ENCODE data around the gene PODXL2. TPM values are rescaled to one million over a fixed set of nuclear protein-coding genes. Genes with fewer than 3 reads are reported as not detected.

PODXL2 gene, protein sequence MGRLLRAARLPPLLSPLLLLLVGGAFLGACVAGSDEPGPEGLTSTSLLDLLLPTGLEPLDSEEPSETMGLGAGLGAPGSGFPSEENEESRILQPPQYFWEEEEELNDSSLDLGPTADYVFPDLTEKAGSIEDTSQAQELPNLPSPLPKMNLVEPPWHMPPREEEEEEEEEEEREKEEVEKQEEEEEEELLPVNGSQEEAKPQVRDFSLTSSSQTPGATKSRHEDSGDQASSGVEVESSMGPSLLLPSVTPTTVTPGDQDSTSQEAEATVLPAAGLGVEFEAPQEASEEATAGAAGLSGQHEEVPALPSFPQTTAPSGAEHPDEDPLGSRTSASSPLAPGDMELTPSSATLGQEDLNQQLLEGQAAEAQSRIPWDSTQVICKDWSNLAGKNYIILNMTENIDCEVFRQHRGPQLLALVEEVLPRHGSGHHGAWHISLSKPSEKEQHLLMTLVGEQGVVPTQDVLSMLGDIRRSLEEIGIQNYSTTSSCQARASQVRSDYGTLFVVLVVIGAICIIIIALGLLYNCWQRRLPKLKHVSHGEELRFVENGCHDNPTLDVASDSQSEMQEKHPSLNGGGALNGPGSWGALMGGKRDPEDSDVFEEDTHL
- total RNA-seq (2014; rRNA removed; shearing (Covaris generic)) = 29.6 and 45.8 TPM in 2 replicates

- DNase-seq (ENCODE audit: low spot score) = no peak
Measured at GRCh38 chr3:127628788-127629466, at the start of gene PODXL2. Gene PODXL2, plus strand, starts transcription at chr3:127629185. Its CDS starts 35 bp downstream, at chr3:127629220.

GRCh38 chr3:127580327-127581060 lies 48.5 kb upstream of the PODXL2 start:
- DNase-seq (ENCODE audit: low spot score) = no peak

GRCh38 chr3:127584734-127585133 lies 44.3 kb upstream of the PODXL2 start:
- no peak for DNase-seq (ENCODE audit: low spot score)

GRCh38 chr3:127585163-127585812 lies 43.7 kb upstream of the PODXL2 start:
- no peak for DNase-seq (ENCODE audit: low spot score)

DNA sequence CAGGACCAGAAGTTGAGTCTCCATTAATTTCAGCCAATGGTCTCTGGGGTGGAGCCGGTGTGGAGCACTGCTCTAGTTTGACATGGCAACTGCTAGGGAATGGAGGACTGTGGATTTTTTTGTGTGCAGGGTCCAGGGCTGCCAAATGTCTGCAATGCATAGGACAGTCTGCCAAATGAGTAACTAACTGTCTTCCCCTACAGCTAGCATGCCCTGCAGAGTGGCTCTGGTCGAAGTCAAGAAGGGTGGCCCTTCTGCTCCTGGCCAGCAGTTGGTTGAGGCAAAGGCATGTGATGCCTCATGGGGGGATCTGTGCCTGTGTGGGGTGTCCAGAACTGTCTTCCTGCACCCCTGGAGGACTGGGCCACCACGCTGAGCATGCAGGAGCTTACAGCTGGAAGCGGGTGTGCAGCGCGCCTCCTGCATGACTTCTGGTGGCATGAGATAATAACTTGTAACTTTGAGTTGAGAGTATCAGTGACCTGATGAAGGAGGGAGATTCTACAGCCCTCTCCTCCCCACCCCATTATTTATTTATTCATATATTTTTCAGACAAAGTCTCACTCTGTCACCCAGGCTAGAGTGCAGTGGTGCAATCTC lies 43.1 kb upstream of the PODXL2 start:
- DNase-seq (ENCODE audit: low spot score) = no peak

GRCh38 chr3:127587876-127588275 lies 41.1 kb upstream of the PODXL2 start:
- no peak for DNase-seq (ENCODE audit: low spot score)

- peak; percentile 73 for DNase-seq (ENCODE audit: low spot score)
Measured at GRCh38 chr3:127588806-127589577, 40.0 kb upstream of the PODXL2 start.

DNA sequence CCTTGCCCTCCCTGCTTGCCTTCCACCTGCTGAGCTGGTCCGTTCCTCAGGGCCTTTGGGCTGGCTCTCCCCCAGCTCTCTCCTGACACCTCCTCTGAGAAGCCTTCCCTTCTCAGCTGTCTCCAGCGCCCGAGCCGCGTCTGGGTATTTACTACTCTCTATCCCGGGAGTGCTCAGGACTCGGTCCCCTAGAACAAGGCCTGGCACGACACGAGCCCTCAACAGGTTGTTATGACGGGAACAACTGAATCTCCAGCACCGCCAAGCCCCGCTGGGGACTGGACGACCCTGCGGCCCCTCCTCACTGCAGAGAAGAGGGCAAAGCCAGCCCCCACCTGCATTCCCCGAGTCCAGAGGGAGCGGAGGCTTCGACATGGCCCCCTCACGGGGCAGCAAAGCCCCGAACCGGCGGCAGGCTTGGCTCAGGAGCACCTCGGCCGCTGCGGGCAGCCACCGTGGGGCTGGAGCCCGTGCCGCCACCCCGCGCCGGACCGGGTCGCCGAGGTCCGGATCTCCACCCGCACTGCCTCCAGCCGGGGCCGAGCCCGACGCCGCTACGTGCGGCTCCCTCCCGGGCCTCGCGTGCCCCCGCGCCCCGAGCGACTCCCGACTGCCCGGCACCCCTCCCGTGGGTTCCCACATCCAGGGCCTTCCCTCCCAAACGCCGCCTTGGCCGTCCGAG lies 39.2 kb upstream of the PODXL2 start:
- DNase-seq (ENCODE audit: low spot score) = no peak

DNA sequence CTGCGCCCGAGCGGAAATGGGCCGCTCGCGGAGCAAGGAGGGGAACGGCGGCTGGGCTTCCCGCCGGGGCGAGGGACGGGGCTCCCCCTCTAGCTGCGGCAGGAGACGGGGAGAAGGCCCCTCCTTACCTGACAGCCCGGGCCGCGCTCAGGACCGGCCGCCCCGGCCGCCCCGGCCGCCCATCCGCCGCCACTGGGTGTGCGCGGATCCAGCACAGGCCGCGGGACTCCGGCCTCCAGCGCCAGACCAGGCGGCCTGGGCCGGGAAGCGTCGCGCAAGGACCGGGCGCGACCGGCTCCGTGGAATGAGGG lies 38.7 kb upstream of the PODXL2 start:
- no peak for DNase-seq (ENCODE audit: low spot score)

DNA sequence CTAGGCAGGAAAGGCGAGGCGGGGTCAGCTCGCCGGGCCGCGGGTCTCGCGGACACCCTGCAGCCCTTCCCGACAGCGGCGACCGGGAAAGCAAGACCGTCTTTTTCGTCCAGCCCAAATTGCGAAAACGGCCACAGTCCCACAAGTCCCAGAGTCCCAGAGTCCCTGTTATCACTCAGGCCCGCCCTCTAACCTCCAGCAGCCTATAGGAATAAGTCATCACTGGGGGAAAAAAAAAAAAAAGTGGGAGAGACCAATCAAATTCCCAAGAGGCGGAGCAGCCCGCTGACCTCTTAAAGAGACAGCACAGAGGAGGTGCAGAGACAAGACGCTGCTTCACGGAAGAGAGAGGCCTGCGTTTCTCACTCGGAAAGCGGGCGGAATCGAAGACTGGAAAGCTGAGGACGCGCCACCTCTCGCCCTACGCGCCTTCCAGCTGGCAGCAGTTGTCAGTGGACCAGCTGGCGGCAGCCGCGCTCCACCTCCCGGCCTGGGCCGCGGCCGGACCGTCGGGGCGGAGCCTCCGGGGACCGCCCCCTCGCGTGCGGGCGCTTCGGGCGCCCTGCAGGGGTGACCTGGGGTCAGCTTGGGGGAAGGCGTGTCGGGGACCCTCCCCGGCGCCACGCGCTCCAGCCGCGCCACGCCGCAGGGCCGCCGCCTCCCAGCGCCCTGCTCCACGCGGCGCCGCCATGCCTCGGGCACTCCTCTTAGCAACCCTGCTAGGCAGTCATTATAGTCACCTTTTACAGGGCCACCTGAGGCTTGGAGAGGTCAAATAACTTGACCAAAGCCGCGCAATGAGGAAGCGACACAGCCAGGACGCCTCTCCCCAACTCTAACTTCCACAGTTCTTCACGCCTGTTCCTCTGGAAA lies 38.2 kb upstream of the PODXL2 start, which contains the start of gene TPRA1:
Gene TPRA1, minus strand, starts transcription at position 141 of the 873 bp plus-strand sequence. CDS start 10,587 bp downstream, outside the sequence.
- DNase-seq (ENCODE audit: low spot score) = peak; percentile 99

GRCh38 chr3:127593178-127593577 lies 35.8 kb upstream of the PODXL2 start:
- DNase-seq (ENCODE audit: low spot score) = no peak

GRCh38 chr3:127595303-127595702 lies 33.7 kb upstream of the PODXL2 start:
- no peak for DNase-seq (ENCODE audit: low spot score)

DNA sequence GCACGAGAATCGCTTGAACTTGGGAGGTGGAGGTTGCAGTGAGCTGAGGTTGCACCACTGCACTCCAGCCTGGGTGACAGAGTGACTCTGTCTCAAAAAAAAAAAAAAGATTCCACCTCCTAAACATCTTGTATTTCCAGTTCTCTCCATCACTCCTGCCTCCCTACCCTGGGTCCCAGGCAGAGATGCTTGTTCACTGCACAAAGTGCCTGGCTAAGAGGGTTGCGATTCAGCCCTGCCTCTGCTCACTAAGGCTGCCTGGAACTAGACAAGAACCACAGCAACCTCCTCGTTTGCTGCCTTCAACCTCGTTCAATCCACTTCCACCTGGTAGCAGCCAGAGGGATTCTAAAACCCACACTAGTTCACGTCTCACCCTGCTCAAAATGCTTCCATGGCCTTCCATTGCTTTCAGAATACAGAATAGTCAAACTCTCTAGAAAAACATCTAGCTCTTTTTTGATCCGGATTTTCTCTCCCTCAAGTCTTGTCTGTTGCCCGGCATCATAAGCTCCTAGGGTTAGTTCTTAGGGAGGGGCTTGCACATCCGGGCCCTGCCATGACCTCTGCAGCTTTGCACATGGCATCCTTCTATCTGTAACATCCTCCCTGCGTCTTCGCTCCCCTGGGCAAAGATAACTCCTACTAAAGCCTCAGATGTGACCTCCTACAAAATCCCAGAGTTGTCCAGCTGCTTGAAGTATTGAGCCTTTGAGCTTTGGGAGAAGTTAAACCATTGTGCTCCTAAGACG lies 31.8 kb upstream of the PODXL2 start:
- no peak for DNase-seq (ENCODE audit: low spot score)

GRCh38 chr3:127598841-127599570 lies 30.0 kb upstream of the PODXL2 start:
- no peak for DNase-seq (ENCODE audit: low spot score)

GRCh38 chr3:127600749-127601456 lies 28.1 kb upstream of the PODXL2 start:
- DNase-seq (ENCODE audit: low spot score) = no peak

GRCh38 chr3:127604035-127604434 lies 24.9 kb upstream of the PODXL2 start:
- no peak for DNase-seq (ENCODE audit: low spot score)
